ENCODE measurements around the gene EHF.
"Not testable (repeated sequence)": the region's sequence is repeated elsewhere in the genome, so short reads cannot be mapped to it uniquely, and the experiment has no call there.

- not testable (repeated sequence) for TF ChIP-seq EZH2 (IDR thresholded peaks at IDR 0.05); POLR2AphosphoS5 (IDR thresholded peaks at IDR 0.05; ENCODE audit: borderline replicate concordance, low read depth, low read length)
Measured at GRCh38 chr11:34589177-34589576, 31.7 kb upstream of the EHF start.

Measured in SK-N-MC (cell line).